Activated naive CD8-positive, alpha-beta T cell treated with anti-CD3 and anti-CD28 coated beads, Interleukin-2, amount 50 U/mL, for 24 hours (primary cell): ENCODE measurements around the gene EVPL.

Source experiments
- ATAC-seq: fragments of 150-1000 bp; cut with Tn5 transposase; one replicate; pipeline ENCODE4 v1.10.0; 2021
- DNase-seq: peaks from one replicate; pipeline ENCODE4 v3.0.0; 2021
- H3K27ac Mint-ChIP-seq: one replicate; pipeline ENCODE4 v1.8.0; 2021; ENCODE audit warnings: mild to moderate bottlenecking, mixed read lengths
- H3K27me3 Mint-ChIP-seq: one replicate; pipeline ENCODE4 v1.8.0; 2021; ENCODE audit warnings: mixed read lengths
- H3K36me3 Mint-ChIP-seq: one replicate; pipeline ENCODE4 v1.8.0; 2021; ENCODE audit warnings: low read depth, mixed read lengths
- H3K4me1 Mint-ChIP-seq: one replicate; pipeline ENCODE4 v1.8.0; 2021; ENCODE audit warnings: mixed read lengths
- H3K4me3 Mint-ChIP-seq: one replicate; pipeline ENCODE4 v1.8.0; 2021; ENCODE audit warnings: mild to moderate bottlenecking, moderate library complexity, mixed read lengths
- H3K9me3 Mint-ChIP-seq: one replicate; pipeline ENCODE4 v1.8.0; 2021; ENCODE audit warnings: mixed read lengths

EVPL gene

GRCh38 chr17:76002100-76002499, 25.0 kb downstream of the EVPL start:
- Mint-ChIP-seq H3K9me3 (no peaks in the 10 kb centered on the region), H3K27ac (no peak overlapping the region), H3K4me3 (no peak overlapping the region), H3K27me3 (no peaks in the 10 kb centered on the region), H3K36me3 (peaks cover 2% of the 10 kb centered on the region), H3K4me1 (peaks cover 6% of the 10 kb centered on the region)
- ATAC-seq = no peak
- DNase-seq = no peak

GRCh38 chr17:76000755-76001521, 26.2 kb downstream of the EVPL start, which contains the start of gene CDK3:
TSS of gene CDK3 (plus strand) at chr17:76000855. CDS start at chr17:76001426, 571 bp downstream.
- H3K36me3 Mint-ChIP-seq = peaks cover 2% of the 10 kb centered on the region
- H3K4me3 Mint-ChIP-seq = no peak within 1 kb of the TSS
- DNase-seq (no peak), ATAC-seq (no peak)
- H3K27me3 Mint-ChIP-seq = no peaks in the 10 kb centered on the region
- no peak within 1 kb of the TSS for H3K27ac Mint-ChIP-seq
- no peaks in the 10 kb centered on the region for H3K9me3 Mint-ChIP-seq
- H3K4me1 Mint-ChIP-seq = peaks cover 16% of the 10 kb centered on the region

GRCh38 chr17:76000016-76000754, 26.9 kb downstream of the EVPL start:
- H3K27ac Mint-ChIP-seq = no peak overlapping the region
- no peaks in the 10 kb centered on the region for H3K36me3 Mint-ChIP-seq
- H3K4me3 Mint-ChIP-seq = no peak overlapping the region
- peaks cover 16% of the 10 kb centered on the region for H3K4me1 Mint-ChIP-seq
- ATAC-seq (peak; percentile 53), DNase-seq (peak; percentile 78)
- H3K9me3 Mint-ChIP-seq = no peaks in the 10 kb centered on the region
- H3K27me3 Mint-ChIP-seq = no peaks in the 10 kb centered on the region

DNA sequence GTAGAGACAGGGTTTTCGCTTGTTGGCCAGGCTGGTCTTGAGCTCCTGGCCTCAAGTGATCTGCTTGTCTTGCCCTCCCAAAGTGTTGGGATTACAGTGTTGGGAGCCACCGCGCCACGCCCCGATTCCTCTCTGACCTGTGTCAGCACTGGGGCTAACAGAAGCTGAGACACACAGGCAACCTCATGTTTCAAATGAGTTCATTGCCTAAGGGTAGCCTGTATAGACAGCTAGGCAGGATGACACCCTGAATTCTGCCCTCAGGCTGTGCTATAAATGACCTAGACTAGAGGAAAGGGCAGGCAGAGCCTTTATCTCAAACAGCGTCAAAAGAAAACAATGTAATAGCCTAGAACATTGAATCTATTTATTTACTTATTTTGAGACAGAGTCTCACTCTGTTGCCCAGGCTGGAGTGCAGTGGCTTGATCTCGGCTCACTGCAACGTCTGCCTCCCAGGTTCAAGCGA, 28.7 kb downstream of the EVPL start:
- DNase-seq (no peak), ATAC-seq (no peak)
- Mint-ChIP-seq H3K4me1 (peaks cover 16% of the 10 kb centered on the region), H3K27ac (no peak overlapping the region), H3K9me3 (no peaks in the 10 kb centered on the region), H3K4me3 (no peak overlapping the region), H3K36me3 (peaks cover 1% of the 10 kb centered on the region), H3K27me3 (no peaks in the 10 kb centered on the region)

DNA sequence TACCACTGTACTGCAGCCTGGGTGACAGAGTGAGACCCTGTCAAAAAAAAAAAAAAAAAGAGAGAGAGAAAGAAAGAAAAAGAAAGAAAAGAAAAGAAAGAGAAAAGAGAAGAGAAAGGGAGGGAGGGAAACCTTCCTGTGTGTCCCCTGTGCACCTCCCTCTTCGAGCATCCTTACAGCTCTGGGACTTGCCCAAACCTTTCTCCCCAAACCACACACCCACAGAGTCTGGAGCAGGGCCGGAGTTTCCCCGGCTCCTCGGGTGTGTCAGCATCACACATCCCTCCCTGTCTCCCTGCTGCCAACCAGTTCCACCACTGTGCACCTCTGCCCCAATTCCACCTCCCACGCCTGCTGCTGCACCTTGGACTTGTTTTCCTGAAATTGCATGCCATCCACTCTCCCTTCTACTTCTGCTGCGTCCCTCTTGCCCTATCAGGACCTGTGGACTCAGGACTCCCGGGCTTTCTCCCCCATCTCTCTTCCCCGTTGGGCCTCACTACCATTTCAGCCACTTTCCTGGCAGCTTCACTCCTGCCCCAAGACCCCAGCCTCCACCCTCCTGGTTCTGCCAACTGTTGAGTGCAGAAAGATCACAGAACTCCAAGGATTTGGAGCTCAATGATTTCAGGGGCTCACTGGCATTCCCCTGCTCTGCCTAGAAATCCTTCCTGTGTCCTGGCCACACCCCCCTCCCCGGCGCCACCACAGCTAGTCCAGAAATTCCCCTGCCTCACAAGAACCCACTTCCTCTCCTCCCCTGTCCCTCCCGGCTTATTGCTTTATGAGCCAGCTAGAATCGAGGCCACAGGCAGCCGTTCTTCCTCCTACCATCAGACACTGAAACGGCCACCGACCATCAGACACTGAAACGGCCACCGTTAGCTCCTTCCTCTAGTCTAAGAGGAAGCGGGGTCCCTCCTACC, 30.2 kb downstream of the EVPL start:
- Mint-ChIP-seq H3K4me1 (peaks cover 16% of the 10 kb centered on the region), H3K4me3 (peak overlapping the region; percentile 13), H3K9me3 (no peaks in the 10 kb centered on the region), H3K27me3 (no peaks in the 10 kb centered on the region), H3K36me3 (peaks cover 4% of the 10 kb centered on the region), H3K27ac (peak overlapping the region; percentile 80)
- peak; percentile 55 for DNase-seq
- ATAC-seq = peak; percentile 58

GRCh38 chr17:75995385-75995925, 31.7 kb downstream of the EVPL start:
- ATAC-seq = no peak
- no peak overlapping the region for H3K4me3 Mint-ChIP-seq

GRCh38 chr17:75994802-75995370, 32.2 kb downstream of the EVPL start:
- H3K4me3 Mint-ChIP-seq = no peak overlapping the region
- H3K27ac Mint-ChIP-seq = no peak overlapping the region
- ATAC-seq (no peak), DNase-seq (no peak)
- peaks cover 16% of the 10 kb centered on the region for H3K4me1 Mint-ChIP-seq
- no peaks in the 10 kb centered on the region for H3K27me3 Mint-ChIP-seq
- H3K36me3 Mint-ChIP-seq = peaks cover 8% of the 10 kb centered on the region
- no peaks in the 10 kb centered on the region for H3K9me3 Mint-ChIP-seq

More at GRCh38 chr17:75995385-75995925, 31.7 kb downstream of the EVPL start:
- Mint-ChIP-seq H3K27ac (no peak overlapping the region), H3K4me1 (peaks cover 16% of the 10 kb centered on the region), H3K27me3 (no peaks in the 10 kb centered on the region), H3K36me3 (peaks cover 8% of the 10 kb centered on the region), H3K9me3 (no peaks in the 10 kb centered on the region)
- DNase-seq = no peak

DNA sequence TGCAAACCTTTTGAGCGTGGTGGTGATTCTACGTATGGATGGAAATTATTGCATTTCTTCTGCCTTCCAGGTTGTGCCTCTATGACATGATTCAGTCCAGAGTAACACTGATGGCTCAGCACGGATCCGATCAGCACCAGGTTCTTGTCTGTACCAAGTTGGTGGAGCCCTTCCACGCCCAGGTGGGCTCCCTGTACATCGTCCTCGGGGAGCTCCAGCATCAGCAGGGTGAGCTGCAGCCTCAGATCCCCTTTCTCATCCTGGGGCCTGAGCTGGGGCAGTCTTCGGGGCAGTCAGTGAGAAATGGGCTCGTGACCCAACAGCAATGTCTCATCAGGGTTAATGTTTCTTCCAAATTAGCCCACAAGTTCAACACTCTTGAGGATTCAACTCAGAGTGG, 35.7 kb downstream of the EVPL start:
- no peaks in the 10 kb centered on the region for H3K27me3 Mint-ChIP-seq
- DNase-seq (no peak), ATAC-seq (no peak)
- peaks cover 2% of the 10 kb centered on the region for H3K4me1 Mint-ChIP-seq
- H3K36me3 Mint-ChIP-seq = peaks cover 13% of the 10 kb centered on the region
- H3K27ac Mint-ChIP-seq = no peak overlapping the region
- H3K4me3 Mint-ChIP-seq = no peak overlapping the region
- H3K9me3 Mint-ChIP-seq = no peaks in the 10 kb centered on the region

- ATAC-seq = no peak
- Mint-ChIP-seq H3K9me3 (no peaks in the 10 kb centered on the region), H3K4me1 (peaks cover 5% of the 10 kb centered on the region), H3K27ac (no peak overlapping the region), H3K36me3 (peaks cover 11% of the 10 kb centered on the region), H3K4me3 (no peak overlapping the region), H3K27me3 (no peaks in the 10 kb centered on the region)
- no peak for DNase-seq
These were observed 40.1 kb downstream of the EVPL start for GRCh38 chr17:75987041-75987440.

GRCh38 chr17:75985986-75986385, 41.1 kb downstream of the EVPL start:
- Mint-ChIP-seq H3K9me3 (no peaks in the 10 kb centered on the region), H3K4me1 (peaks cover 11% of the 10 kb centered on the region), H3K36me3 (peaks cover 7% of the 10 kb centered on the region), H3K27ac (no peak overlapping the region), H3K4me3 (no peak overlapping the region), H3K27me3 (no peaks in the 10 kb centered on the region)
- DNase-seq = no peak
- no peak for ATAC-seq

DNA sequence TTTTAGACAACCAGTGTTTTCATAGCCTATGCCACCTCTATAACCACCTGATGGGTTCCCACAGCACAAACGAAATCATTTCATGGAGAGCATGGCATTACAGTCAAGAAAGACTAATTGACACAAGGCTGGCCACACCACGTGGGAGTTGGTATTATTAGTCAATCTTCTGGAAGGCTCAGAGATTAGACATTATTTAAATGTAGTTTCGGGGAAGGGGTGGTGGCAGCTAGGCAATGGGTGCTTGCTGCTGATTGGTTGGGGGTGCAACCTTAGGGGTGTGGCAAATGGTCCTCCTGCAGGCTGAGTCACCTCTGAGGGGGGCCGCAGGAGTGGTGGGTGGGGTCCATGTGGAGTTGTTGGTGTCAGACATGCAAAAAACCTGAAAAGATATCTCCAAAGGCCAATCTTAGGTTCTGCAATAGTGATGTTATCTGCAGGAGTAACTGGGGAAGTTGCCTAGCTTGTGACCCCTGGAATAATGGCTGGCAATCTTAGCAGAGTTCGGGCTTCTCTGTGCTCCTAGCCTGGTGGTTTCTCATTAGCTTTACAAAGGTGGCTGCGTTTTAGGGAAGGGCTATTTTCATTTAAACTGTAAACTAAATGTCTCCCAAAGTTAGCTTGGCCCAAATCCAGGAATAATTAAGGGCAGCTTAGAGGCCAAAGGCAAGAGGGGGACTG, 43.5 kb downstream of the EVPL start:
- H3K27me3 Mint-ChIP-seq = no peaks in the 10 kb centered on the region
- H3K4me3 Mint-ChIP-seq = no peak overlapping the region
- peaks cover 25% of the 10 kb centered on the region for H3K4me1 Mint-ChIP-seq
- no peak overlapping the region for H3K27ac Mint-ChIP-seq
- no peak for DNase-seq
- H3K36me3 Mint-ChIP-seq = peaks cover 9% of the 10 kb centered on the region
- H3K9me3 Mint-ChIP-seq = no peaks in the 10 kb centered on the region
- no peak for ATAC-seq

DNA sequence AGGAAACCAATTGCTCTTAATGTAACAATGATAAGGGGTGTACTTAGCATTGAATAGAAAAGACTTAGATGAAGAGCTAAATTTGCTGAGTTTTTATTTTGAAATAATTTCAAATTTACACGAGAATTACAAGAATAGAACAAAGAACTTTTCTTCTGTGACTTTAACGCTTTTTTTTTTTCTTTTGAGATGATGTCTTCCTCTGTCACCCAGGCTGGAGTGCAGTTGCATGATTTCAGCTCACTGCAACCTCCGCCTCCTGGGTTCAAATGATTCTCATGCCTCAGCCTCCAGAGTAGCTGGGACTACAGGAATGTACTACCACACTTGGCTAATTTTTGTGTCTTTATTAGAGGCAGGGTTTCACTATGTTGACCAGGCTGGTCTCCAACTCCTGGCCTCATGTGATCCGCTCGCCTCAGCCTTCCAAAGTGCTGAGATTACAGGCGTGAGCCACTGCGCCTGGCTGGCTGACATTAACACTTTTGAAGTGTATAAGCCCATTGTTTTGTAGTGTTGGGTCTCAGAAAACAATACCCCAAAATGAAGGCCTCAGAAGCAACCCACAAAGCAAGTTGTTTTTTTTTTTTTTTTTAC, 46.0 kb downstream of the EVPL start:
- DNase-seq (no peak), ATAC-seq (no peak)
- no peaks in the 10 kb centered on the region for H3K27me3 Mint-ChIP-seq
- peaks cover 6% of the 10 kb centered on the region for H3K36me3 Mint-ChIP-seq
- H3K4me1 Mint-ChIP-seq = peaks cover 45% of the 10 kb centered on the region
- H3K27ac Mint-ChIP-seq = peak overlapping the region; percentile 100
- H3K4me3 Mint-ChIP-seq = peak overlapping the region; percentile 99
- H3K9me3 Mint-ChIP-seq = no peaks in the 10 kb centered on the region
